ENCODE data around the gene NFE2L2.
A peak's percentile ranks its signal among the peaks of the same experiment; 100 is the strongest.
"Not testable (repeated sequence)": the region's sequence is repeated elsewhere in the genome, so short reads cannot be mapped to it uniquely, and the experiment has no call there.

The NFE2L2 gene

GRCh38 chr2:177221970-177222369, 42.6 kb downstream of the NFE2L2 start:
- no peak for TF ChIP-seq CTCF (IDR thresholded peaks at IDR 0.05; ENCODE audit: extremely low read depth, insufficient read depth, missing control alignments)
- in situ Hi-C loops (cut with MboI; ENCODE audit: low pct_unique_long_range_greater_than_20kb, low sequenced_read_pairs, unreplicated experiment) = no loop called here
- DNase-seq (ENCODE audit: low spot score) = no peak

GRCh38 chr2:177221534-177221933, 43.0 kb downstream of the NFE2L2 start:
- no peak for TF ChIP-seq CTCF (IDR thresholded peaks at IDR 0.05; ENCODE audit: extremely low read depth, insufficient read depth, missing control alignments)
- no peak for DNase-seq (ENCODE audit: low spot score)
- in situ Hi-C loops (cut with MboI; ENCODE audit: low pct_unique_long_range_greater_than_20kb, low sequenced_read_pairs, unreplicated experiment) = no loop called here

GRCh38 chr2:177219787-177220186, 44.7 kb downstream of the NFE2L2 start:
- in situ Hi-C loops (cut with MboI; ENCODE audit: low pct_unique_long_range_greater_than_20kb, low sequenced_read_pairs, unreplicated experiment); DNase-seq (ENCODE audit: low spot score): not testable (repeated sequence)

GRCh38 chr2:177217247-177217843, 47.2 kb downstream of the NFE2L2 start:
- TF ChIP-seq CTCF (IDR thresholded peaks at IDR 0.05; ENCODE audit: extremely low read depth, insufficient read depth, missing control alignments) = no peak
- in situ Hi-C loops (cut with MboI; ENCODE audit: low pct_unique_long_range_greater_than_20kb, low sequenced_read_pairs, unreplicated experiment) = no loop called here

GRCh38 chr2:177212891-177213856, 51.4 kb downstream of the NFE2L2 start:
- in situ Hi-C loops (cut with MboI; ENCODE audit: low pct_unique_long_range_greater_than_20kb, low sequenced_read_pairs, unreplicated experiment) = no loop called here
- TF ChIP-seq CTCF (IDR thresholded peaks at IDR 0.05; ENCODE audit: extremely low read depth, insufficient read depth, missing control alignments) = no peak
- peak; percentile 91 for DNase-seq (ENCODE audit: low spot score)

More at GRCh38 chr2:177217247-177217843, 47.2 kb downstream of the NFE2L2 start:
- DNase-seq (ENCODE audit: low spot score) = no peak

GRCh38 chr2:177212106-177212890, 52.2 kb downstream of the NFE2L2 start, which contains the start of gene HNRNPA3:
Gene HNRNPA3 (plus strand): TSS chr2:177212794. CDS start chr2:177212800, 6 bp downstream.
- peak; percentile 14 for TF ChIP-seq CTCF (IDR thresholded peaks at IDR 0.05; ENCODE audit: extremely low read depth, insufficient read depth, missing control alignments)
- DNase-seq (ENCODE audit: low spot score) = peak; percentile 99
- in situ Hi-C loops (cut with MboI; ENCODE audit: low pct_unique_long_range_greater_than_20kb, low sequenced_read_pairs, unreplicated experiment) = no loop called here
